IMR-90 (cell line): ENCODE data around the gene MTMR2. TPM values are rescaled to one million over a fixed set of nuclear protein-coding genes. Genes with fewer than 3 reads are reported as not detected.

Experiments used
- ATAC-seq: fragments of 200-7000 bp; cut with Tn5 transposase; 2 replicates; pipeline ENCODE4 v1.9.1; 2020; ENCODE audit warnings: low read depth, mild to moderate bottlenecking, moderate library complexity
- BruUV-seq: library from RNA; stranded (reverse); fragments of 400-500 nt; replicated peaks from 2 replicates; lab custom pipeline; 2021; lab: Mats Ljungman, UMichigan
- CTCF ChIA-PET: fragments of 300-600 bp; formaldehyde crosslinking; extraction: SDS; loops from one replicate; lab custom pipeline; 2021; ENCODE audit warnings: antibody characterized with exemption; lab: Yijun Ruan, JAX
- POLR2A ChIA-PET: fragments of 300-600 bp; sonication (Branson Sonifier 250); formaldehyde crosslinking; loops from one replicate; lab custom pipeline; 2022; ENCODE audit warnings: antibody characterized with exemption; ENCODE audit not compliant: unreplicated experiment; lab: Charles Lee
- DNase-seq: peaks from one replicate; pipeline ENCODE4 v3.0.0; 2013
- H2AFZ ChIP-seq: replicated peaks from 2 replicates; pipeline ENCODE3; 2013; ENCODE audit warnings: low read length, mild to moderate bottlenecking; ENCODE audit not compliant: poor library complexity
- H2AK5ac ChIP-seq: 2 replicates; pipeline ENCODE4 v1.6.1; 2013; ENCODE audit warnings: low read depth, low read length, inconsistent platforms
- H2AK9ac ChIP-seq: replicated peaks from 2 replicates; pipeline ENCODE3; 2013; ENCODE audit warnings: mild to moderate bottlenecking, low read depth, low read length, moderate library complexity; ENCODE audit not compliant: poor library complexity
- H2BK120ac ChIP-seq: 2 replicates; pipeline ENCODE4 v1.6.1; 2013; ENCODE audit warnings: low read depth, low read length, inconsistent platforms
- H2BK15ac ChIP-seq: 3 replicates; pipeline ENCODE4 v1.6.1; 2013; ENCODE audit warnings: low read depth, low read length, inconsistent platforms
- H2BK20ac ChIP-seq: 2 replicates; pipeline ENCODE4 v1.6.1; 2013; ENCODE audit warnings: low read depth, mild to moderate bottlenecking, inconsistent platforms, low read length, moderate library complexity
- H2BK5ac ChIP-seq: 2 replicates; pipeline ENCODE4 v1.6.1; 2013; ENCODE audit warnings: mild to moderate bottlenecking, low read depth, low read length, inconsistent platforms; ENCODE audit not compliant: poor library complexity, severe bottlenecking
- H3K14ac ChIP-seq: replicated peaks from 2 replicates; pipeline ENCODE4 v1.6.1; 2013; ENCODE audit warnings: low read depth, low read length, inconsistent platforms
- H3K18ac ChIP-seq: 2 replicates; pipeline ENCODE4 v1.6.1; 2013; ENCODE audit warnings: low read depth, low read length, control low read depth
- H3K23ac ChIP-seq: 2 replicates; pipeline ENCODE4 v1.6.1; 2013; ENCODE audit warnings: low read depth, low read length, inconsistent platforms
- H3K27ac ChIP-seq: 2 replicates; pipeline ENCODE4 v1.5.1; 2013; ENCODE audit warnings: mild to moderate bottlenecking, control low read depth, low read length; ENCODE audit not compliant: insufficient read depth
- H3K27me3 ChIP-seq: 2 replicates; pipeline ENCODE4 v1.6.1; 2013; ENCODE audit warnings: low read length; ENCODE audit not compliant: control insufficient read depth, insufficient read depth
- H3K36me3 ChIP-seq: 2 replicates; pipeline ENCODE4 v1.6.1; 2013; ENCODE audit warnings: low read length, mixed read lengths; ENCODE audit not compliant: control insufficient read depth, insufficient read depth
- H3K4ac ChIP-seq: 2 replicates; pipeline ENCODE4 v1.6.1; 2013; ENCODE audit warnings: low read depth, low read length, inconsistent platforms
- H3K4me1 ChIP-seq: 2 replicates; pipeline ENCODE4 v1.6.1; 2013; ENCODE audit warnings: low read length, mixed read lengths; ENCODE audit not compliant: control insufficient read depth, insufficient read depth
- H3K4me2 ChIP-seq: 2 replicates; pipeline ENCODE4 v1.6.1; 2013; ENCODE audit warnings: low read depth, mild to moderate bottlenecking, control low read depth, low read length, moderate library complexity
- H3K4me3 ChIP-seq: 2 replicates; pipeline ENCODE4 v1.5.1; 2013; ENCODE audit warnings: low read depth, mild to moderate bottlenecking, control low read depth, low read length, moderate library complexity; ENCODE audit not compliant: insufficient read depth
- H3K56ac ChIP-seq: 2 replicates; pipeline ENCODE4 v1.6.1; 2013; ENCODE audit warnings: low read length, inconsistent platforms; ENCODE audit not compliant: insufficient read depth; ENCODE audit errors: extremely low read depth
- H3K79me1 ChIP-seq, 2 experiments: 2 replicates each; pipeline ENCODE4 v1.6.1; 2013; ENCODE audit warnings: low read length in 2 of 2, inconsistent platforms in 1 of 2, low read depth in 1 of 2
- H3K9ac ChIP-seq: 2 replicates; pipeline ENCODE4 v1.6.1; 2013; ENCODE audit warnings: low read depth, low read length, control low read depth
- H3K9me1 ChIP-seq: 2 replicates; pipeline ENCODE4 v1.6.1; 2013; ENCODE audit warnings: low read length, inconsistent platforms; ENCODE audit not compliant: insufficient read depth
- H3K9me3 ChIP-seq: 2 replicates; pipeline ENCODE4 v1.6.1; 2013; ENCODE audit warnings: low read length; ENCODE audit not compliant: control insufficient read depth, insufficient read depth
- H4K20me1 ChIP-seq: 2 replicates; pipeline ENCODE4 v1.6.1; 2013; ENCODE audit warnings: low read length, inconsistent platforms; ENCODE audit not compliant: insufficient read depth
- H4K5ac ChIP-seq: 2 replicates; pipeline ENCODE4 v1.6.1; 2013; ENCODE audit warnings: mild to moderate bottlenecking, low read depth, low read length, control low read depth
- H4K8ac ChIP-seq, 2 experiments: 2 replicates each; pipeline ENCODE4 v1.6.1; 2013; ENCODE audit warnings: low read depth in 2 of 2, low read length in 2 of 2, control low read depth in 1 of 2, inconsistent platforms in 1 of 2
- H4K91ac ChIP-seq: 2 replicates; pipeline ENCODE4 v1.6.1; 2013; ENCODE audit warnings: low read depth, low read length, inconsistent platforms; ENCODE audit not compliant: insufficient read depth
- FOS ChIP-seq: fragments of 150-350 bp; IDR thresholded peaks from 2 replicates; pipeline ENCODE4 v1.6.1; 2016; ENCODE audit warnings: low read depth, low read length
- MAFK ChIP-seq: IDR thresholded peaks from 2 replicates; pipeline ENCODE4 v1.6.1; 2012; ENCODE audit warnings: low read depth, low read length, improper control_type of control experiment
- POLR2A ChIP-seq: IDR thresholded peaks from 2 replicates; pipeline ENCODE4 v1.6.1; 2012; ENCODE audit warnings: mild to moderate bottlenecking, low read depth, low read length
- RAD21 ChIP-seq: IDR thresholded peaks from 2 replicates; pipeline ENCODE4 v1.6.1; 2012; ENCODE audit warnings: low read length, improper control_type of control experiment
- SMC3 ChIP-seq: fragments of 150-350 bp; IDR thresholded peaks from 2 replicates; pipeline ENCODE4 v1.6.1; 2016; ENCODE audit warnings: low read depth, mild to moderate bottlenecking, antibody characterized with exemption, low read length, moderate library complexity
- WGBS, 2 experiments: methylation state at CpG; one replicate each; pipeline versions ENCODE4 v1.1.5 to v1.1.7; 2013; ENCODE audit warnings: missing lambda C conversion rate in 2 of 2; ENCODE audit not compliant: insufficient read length in 1 of 2; ENCODE audit errors: extremely low coverage in 2 of 2; 5-methylcytosine and 5-hydroxymethylcytosine counted together
- dilution Hi-C: fragments of 300-500 bp; cut with HindIII; formaldehyde crosslinking; loops from one replicate; pipeline ENCODE4 v1.14.3; 2018; ENCODE audit warnings: low sequenced_read_pairs; ENCODE audit not compliant: unreplicated experiment
- in situ Hi-C: fragments of 300-500 bp; cut with MboI; formaldehyde crosslinking; loops from 3 replicates; pipeline ENCODE4 v1.14.3; 2019; ENCODE audit warnings: low sequenced_read_pairs, inconsistent platforms, mixed read lengths
- intact Hi-C: fragments of 100-400 bp; cut with micrococcal nuclease; formaldehyde crosslinking; loops from 2 replicates; pipeline ENCODE4 v1.10.0; 2022
- polyA plus RNA-seq, 3 experiments: library from polyadenylated mRNA; depleted of rRNA; stranded (reverse); fragments of >200 nt; gene quantifications; 2 replicates each; pipeline ENCODE4 v1.2.3, GENCODE V29; 2012; ENCODE audit warnings: low replicate concordance in 1 of 3
- total RNA-seq: library from RNA; depleted of rRNA; stranded (reverse); fragments of >200 nt; gene quantifications from 2 replicates; pipeline ENCODE4 v1.2.3, GENCODE V29; 2012

Gene MTMR2
- total and polyA plus RNA-seq, 2 of the 4 experiments (the other 2 are of a cell fraction) = 16.6 to 30.6 TPM

DNA sequence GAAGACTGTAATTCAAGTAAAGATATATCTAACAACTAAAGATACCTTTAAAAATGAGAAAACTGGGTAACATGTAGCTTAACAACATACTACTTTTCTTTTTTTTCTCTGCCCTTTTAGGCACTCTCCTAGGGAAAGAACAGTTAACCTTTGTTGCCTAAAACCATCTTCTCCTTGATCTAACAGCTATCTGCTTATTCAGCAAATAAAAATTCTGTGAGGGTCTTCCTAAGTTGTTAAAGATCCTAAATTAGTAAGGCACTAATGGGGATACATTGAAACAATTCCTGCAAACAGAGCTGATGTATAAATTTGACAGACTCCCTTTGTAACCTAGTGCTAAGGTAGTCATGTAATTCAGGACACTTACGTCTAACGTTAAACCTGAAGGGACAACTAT, 39.1 kb downstream of the MTMR2 start:
- Histone ChIP-seq H4K8ac (0 out of 4 replicates have a peak overlapping the region, but pooled peaks of 1 of the 2 experiments have one; percentile 14), H4K20me1 (peaks cover 3% of the 10 kb centered on the region; the same call in 1 of the 2 replicates), H4K5ac (no peak overlapping the region; the same call in 1 of the 2 replicates), H3K27ac (no peak overlapping the region), H3K9me1 (peaks cover 5% of the 10 kb centered on the region; the same call in 1 of the 2 replicates), H2BK120ac (no peak overlapping the region), H3K4me1 (no peaks in the 10 kb centered on the region; the same call in 1 of the 2 replicates), H2AK9ac (no peak overlapping the region), H3K14ac (no peak overlapping the region), H3K56ac (no peak overlapping the region), H3K23ac (no peak overlapping the region), H2BK20ac (no peak overlapping the region), H3K79me1 (peaks cover 6 to 32% of the 10 kb centered on the region in 2 experiments; a peak in 3 of 4 replicates), H2BK15ac (no peak overlapping the region), H3K9me3 (no peaks in the 10 kb centered on the region), H3K18ac (no peak overlapping the region), H3K4me2 (no peak overlapping the region), H3K4me3 (no peak overlapping the region), H2AK5ac (no peak overlapping the region), H3K36me3 (peaks cover 3% of the 10 kb centered on the region), H4K91ac (no peak overlapping the region), H3K9ac (no peak overlapping the region), H2BK5ac (peak overlapping the region; percentile 36), H2AFZ (no peak overlapping the region), H3K4ac (no peak overlapping the region), H3K27me3 (no peaks in the 10 kb centered on the region)
- BruUV-seq = no TSS peak
- TF ChIP-seq FOS (no peak), RAD21 (no peak), MAFK (peak; percentile 90), POLR2A (no peak), SMC3 (no peak)
- ATAC-seq = no peak
- intact Hi-C loops = no loop called here
- CTCF ChIA-PET = interaction anchor here (0.7 to 1.1 kb wide), 2 partner anchors 17 to 49 kb away, joined by 3 to 4 read pairs; no protein-coding TSS in a partner anchor
- no peak for DNase-seq
- dilution Hi-C loops = no loop called here
- in situ Hi-C loops = no loop called here
- POLR2A ChIA-PET = no interaction called here
- no CpG with 5 or more reads among the region's 2 CpGs for WGBS, 2 experiments
